GM23248 (cell line): Measurements from ENCODE around the gene MED9.

Source experiments
- EZH2 ChIP-seq: fragments of 200-600 bp; sonication (generic); IDR thresholded peaks from 2 replicates; pipeline ENCODE4 v1.6.1; 2018; ENCODE audit warnings: antibody characterized with exemption, mild to moderate bottlenecking; ENCODE audit not compliant: insufficient read depth, poor library complexity, severe bottlenecking
- EZH2phosphoT487 ChIP-seq: fragments of 200-600 bp; sonication (generic); IDR thresholded peaks from 2 replicates; pipeline ENCODE4 v1.6.1; 2018; ENCODE audit warnings: antibody characterized with exemption, moderate library complexity, mild to moderate bottlenecking, low read depth; ENCODE audit not compliant: insufficient read depth

DNA sequence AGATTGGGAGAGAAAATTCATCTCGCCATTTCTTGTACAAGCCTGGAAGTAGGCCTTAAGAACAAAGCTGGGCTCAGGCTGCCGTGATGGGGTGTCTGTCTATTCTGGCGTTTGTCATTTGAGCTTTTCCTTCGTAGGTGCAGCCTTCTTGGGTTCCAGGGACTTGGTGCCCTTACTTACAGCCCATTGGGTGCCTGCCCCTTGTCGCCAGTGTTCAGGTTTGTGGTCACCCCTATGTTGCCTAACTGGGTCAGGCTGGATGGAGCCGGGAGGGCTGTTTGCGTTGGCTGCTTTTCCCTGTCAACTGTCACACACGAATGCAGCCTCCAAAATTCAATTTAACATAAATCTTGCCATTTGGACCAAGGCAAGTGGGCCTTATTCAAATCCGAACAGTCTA, 23.7 kb upstream of the MED9 start:
- no peak for TF ChIP-seq EZH2
- TF ChIP-seq EZH2phosphoT487: no peak
